AG04450 (cell line): ENCODE measurements around the gene IL5RA. TPM values are rescaled to one million over a fixed set of nuclear protein-coding genes. Genes with fewer than 3 reads are reported as not detected.

ENCODE experiments used
- CTCF ChIA-PET: fragments of 300-600, 350-600 bp; formaldehyde crosslinking; extraction: SDS; loops from one replicate; lab custom pipeline; 2022; ENCODE audit warnings: antibody characterized with exemption, inconsistent platforms; lab: Charles Lee
- POLR2A ChIA-PET: fragments of 350-600 bp; formaldehyde crosslinking; extraction: SDS; loops from one replicate; lab custom pipeline; 2021; ENCODE audit warnings: antibody characterized with exemption, inconsistent platforms; lab: Yijun Ruan, JAX
- DNase-seq: peaks from one replicate; pipeline ENCODE4 v3.0.0-alpha.2; 2011; ENCODE audit warnings: low read depth, low spot score
- H3K27ac ChIP-seq: one replicate; pipeline ENCODE4 v1.5.1; 2012; ENCODE audit warnings: low read depth, low read length, control low read depth
- H3K27me3 ChIP-seq: one replicate; pipeline ENCODE4 v1.6.0; 2012; ENCODE audit warnings: low read length; ENCODE audit not compliant: control insufficient read depth, insufficient read depth
- H3K4me3 ChIP-seq: 2 replicates; pipeline ENCODE4 v1.5.1; 2011; ENCODE audit warnings: mild to moderate bottlenecking, low read depth, low read length, control low read depth
- H3K9me3 ChIP-seq: 2 replicates; pipeline ENCODE4 v1.5.1; 2012; ENCODE audit warnings: low read length; ENCODE audit not compliant: control insufficient read depth, insufficient read depth
- polyA minus RNA-seq: library from RNA; depleted of rRNA, polyadenylated mRNA; stranded (reverse); fragments of >200 nt; gene quantifications from 2 replicates; pipeline ENCODE4 v1.2.3, GENCODE V29; 2011; rRNA and poly(A)+ RNA removed
- polyA plus RNA-seq: library from polyadenylated mRNA; depleted of rRNA; stranded (reverse); fragments of >200 nt; gene quantifications from 2 replicates; pipeline ENCODE4 v1.2.3, GENCODE V29; 2011; rRNA removed
- TF ChIP-seq, protein P1 (sequence below): IDR thresholded peaks from 2 replicates; pipeline ENCODE4 v1.5.1; 2011; ENCODE audit warnings: low read depth, low read length, control low read depth, inconsistent platforms

The IL5RA gene
- polyA plus RNA-seq (not detected in 2 replicates), polyA minus RNA-seq (not detected in 2 replicates)

DNA sequence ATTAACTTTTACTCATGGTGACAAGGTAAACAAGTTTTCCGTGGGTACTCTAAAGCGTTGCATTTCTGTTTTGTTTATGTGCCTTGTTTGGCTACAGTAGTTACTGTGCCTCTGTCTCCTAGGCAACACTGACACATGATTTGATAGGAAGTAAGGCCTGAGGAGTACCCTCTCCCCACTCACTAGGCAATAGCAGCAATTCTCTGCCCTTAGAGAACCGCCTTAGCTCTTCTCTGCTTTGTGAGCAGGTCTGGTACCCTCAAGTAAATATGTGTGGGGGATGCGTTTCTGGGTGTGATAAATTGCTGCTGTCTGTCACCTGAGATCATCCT, at the start of gene IL5RA:
TSS of gene IL5RA (minus strand) at position 76 of the 332 bp plus-strand sequence. CDS start 5,390 bp downstream, outside the sequence.
- no peaks in the 10 kb centered on the region for H3K27me3 ChIP-seq
- ChIA-PET POLR2A (no interaction called here), CTCF (interaction anchor here (1.5 kb wide), 1 partner anchor 91 kb away, joined by 4 read pairs; no protein-coding TSS in a partner anchor)
- TF ChIP-seq, protein P1, sequence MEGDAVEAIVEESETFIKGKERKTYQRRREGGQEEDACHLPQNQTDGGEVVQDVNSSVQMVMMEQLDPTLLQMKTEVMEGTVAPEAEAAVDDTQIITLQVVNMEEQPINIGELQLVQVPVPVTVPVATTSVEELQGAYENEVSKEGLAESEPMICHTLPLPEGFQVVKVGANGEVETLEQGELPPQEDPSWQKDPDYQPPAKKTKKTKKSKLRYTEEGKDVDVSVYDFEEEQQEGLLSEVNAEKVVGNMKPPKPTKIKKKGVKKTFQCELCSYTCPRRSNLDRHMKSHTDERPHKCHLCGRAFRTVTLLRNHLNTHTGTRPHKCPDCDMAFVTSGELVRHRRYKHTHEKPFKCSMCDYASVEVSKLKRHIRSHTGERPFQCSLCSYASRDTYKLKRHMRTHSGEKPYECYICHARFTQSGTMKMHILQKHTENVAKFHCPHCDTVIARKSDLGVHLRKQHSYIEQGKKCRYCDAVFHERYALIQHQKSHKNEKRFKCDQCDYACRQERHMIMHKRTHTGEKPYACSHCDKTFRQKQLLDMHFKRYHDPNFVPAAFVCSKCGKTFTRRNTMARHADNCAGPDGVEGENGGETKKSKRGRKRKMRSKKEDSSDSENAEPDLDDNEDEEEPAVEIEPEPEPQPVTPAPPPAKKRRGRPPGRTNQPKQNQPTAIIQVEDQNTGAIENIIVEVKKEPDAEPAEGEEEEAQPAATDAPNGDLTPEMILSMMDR, result no peak
- no peak for DNase-seq
- no peak within 1 kb of the TSS for H3K4me3 ChIP-seq
- no peaks in the 10 kb centered on the region for H3K9me3 ChIP-seq
- H3K27ac ChIP-seq, result no peak within 1 kb of the TSS

- no peaks in the 10 kb centered on the region for H3K27me3 ChIP-seq
- TF ChIP-seq, protein P1, result no peak
- H3K27ac ChIP-seq, result no peak overlapping the region
- H3K4me3 ChIP-seq, result no peak overlapping the region
- CTCF ChIA-PET, result interaction anchor here (0.8 to 1.4 kb wide), 2 partner anchors 13 to 43 kb away, joined by 3 to 4 read pairs; no protein-coding TSS in a partner anchor
- POLR2A ChIA-PET, result no interaction called here
- no peak for DNase-seq
- H3K9me3 ChIP-seq, result no peaks in the 10 kb centered on the region
Observed at GRCh38 chr3:3157484-3157883, 47.3 kb upstream of the IL5RA start.

DNA sequence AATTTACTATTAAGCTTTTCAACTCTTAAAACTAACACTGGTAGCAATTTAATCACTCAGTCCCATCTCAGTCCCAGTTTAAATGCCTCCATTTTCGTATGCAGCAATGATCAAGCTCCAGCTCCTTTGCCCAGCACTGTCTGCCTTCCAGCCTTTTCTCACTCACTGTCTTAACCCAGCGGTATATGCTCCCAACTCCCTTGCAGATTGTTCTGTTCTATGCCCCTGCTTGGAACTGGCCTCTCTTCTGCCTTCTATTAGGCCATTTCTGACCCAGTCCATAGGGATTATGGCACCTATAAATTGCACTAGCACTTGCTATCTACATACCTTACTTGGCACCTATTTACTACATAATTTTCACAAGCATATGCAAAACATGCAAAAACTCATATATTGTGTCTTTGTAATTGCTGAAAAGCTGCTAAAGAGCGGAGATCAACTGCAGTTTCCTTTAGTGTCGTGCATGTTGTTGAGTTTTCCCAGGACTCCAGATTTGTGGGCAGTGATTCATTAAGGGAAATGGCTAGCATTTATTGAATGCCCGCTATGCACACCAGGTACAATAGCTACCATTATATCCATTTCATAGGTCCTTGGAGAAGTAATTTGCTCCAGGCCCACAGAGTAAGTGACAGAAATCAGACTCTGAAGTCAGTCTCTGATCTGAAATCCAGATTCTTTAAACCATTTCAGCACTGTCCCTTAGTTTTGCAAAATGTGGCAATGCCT, 44.9 kb upstream of the IL5RA start:
- ChIA-PET POLR2A (no interaction called here), CTCF (no interaction called here)
- H3K27ac ChIP-seq, result no peak overlapping the region
- TF ChIP-seq, protein P1, result no peak
- H3K9me3 ChIP-seq, result no peaks in the 10 kb centered on the region
- DNase-seq, result no peak
- H3K27me3 ChIP-seq, result no peaks in the 10 kb centered on the region
- no peak overlapping the region for H3K4me3 ChIP-seq

- ChIA-PET CTCF (interaction anchor here (0.6 to 1.5 kb wide), 5 partner anchors 16 to 28 kb away, joined by 3 to 8 read pairs (median 3); partner anchors contain the start of gene CRBN), POLR2A (no interaction called here)
- TF ChIP-seq, protein P1, result no peak
- no peak for DNase-seq
- no peaks in the 10 kb centered on the region for H3K27me3 ChIP-seq
- no peak overlapping the region for H3K4me3 ChIP-seq
- H3K27ac ChIP-seq, result no peak overlapping the region
- H3K9me3 ChIP-seq, result no peaks in the 10 kb centered on the region
Observed at GRCh38 chr3:3151513-3151912, 41.3 kb upstream of the IL5RA start.

- H3K4me3 ChIP-seq, result no peak overlapping the region
- TF ChIP-seq, protein P1, result no peak
- no peaks in the 10 kb centered on the region for H3K27me3 ChIP-seq
- no peaks in the 10 kb centered on the region for H3K9me3 ChIP-seq
- no peak for DNase-seq
- ChIA-PET CTCF (interaction anchor here (1.2 kb wide), 1 partner anchor 30 kb away, joined by 3 read pairs; the partner anchor contains the start of gene CRBN), POLR2A (no interaction called here)
- H3K27ac ChIP-seq, result no peak overlapping the region
Observed at GRCh38 chr3:3149560-3149959, 39.4 kb upstream of the IL5RA start.
